ENCODE data around the gene ODC1.

Gene ODC1

DNA sequence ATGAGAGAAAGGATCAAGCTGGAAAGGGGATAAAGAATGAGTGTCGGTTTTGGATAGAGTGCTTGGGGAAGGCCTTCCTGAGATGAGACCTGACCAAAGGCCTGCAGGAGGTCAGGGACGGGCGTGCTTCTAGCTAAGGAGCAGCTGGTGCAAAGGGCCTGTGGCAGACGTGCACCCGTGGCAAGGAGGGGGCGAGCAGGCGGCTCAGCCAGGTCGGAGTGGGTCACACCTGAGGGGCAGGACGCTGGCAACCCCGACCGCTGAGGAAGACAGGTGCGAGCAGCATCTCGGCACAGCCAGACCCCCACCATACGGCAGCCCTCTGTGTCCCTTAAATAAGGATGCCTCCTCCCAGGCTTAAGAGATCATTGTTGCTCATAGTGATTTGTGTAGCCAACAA is 48.1 kb downstream of the ODC1 start:
- no peak overlapping the region for H3K4me3 ChIP-seq (ENCODE audit: low read depth, low read length)
- TF ChIP-seq, protein P1, sequence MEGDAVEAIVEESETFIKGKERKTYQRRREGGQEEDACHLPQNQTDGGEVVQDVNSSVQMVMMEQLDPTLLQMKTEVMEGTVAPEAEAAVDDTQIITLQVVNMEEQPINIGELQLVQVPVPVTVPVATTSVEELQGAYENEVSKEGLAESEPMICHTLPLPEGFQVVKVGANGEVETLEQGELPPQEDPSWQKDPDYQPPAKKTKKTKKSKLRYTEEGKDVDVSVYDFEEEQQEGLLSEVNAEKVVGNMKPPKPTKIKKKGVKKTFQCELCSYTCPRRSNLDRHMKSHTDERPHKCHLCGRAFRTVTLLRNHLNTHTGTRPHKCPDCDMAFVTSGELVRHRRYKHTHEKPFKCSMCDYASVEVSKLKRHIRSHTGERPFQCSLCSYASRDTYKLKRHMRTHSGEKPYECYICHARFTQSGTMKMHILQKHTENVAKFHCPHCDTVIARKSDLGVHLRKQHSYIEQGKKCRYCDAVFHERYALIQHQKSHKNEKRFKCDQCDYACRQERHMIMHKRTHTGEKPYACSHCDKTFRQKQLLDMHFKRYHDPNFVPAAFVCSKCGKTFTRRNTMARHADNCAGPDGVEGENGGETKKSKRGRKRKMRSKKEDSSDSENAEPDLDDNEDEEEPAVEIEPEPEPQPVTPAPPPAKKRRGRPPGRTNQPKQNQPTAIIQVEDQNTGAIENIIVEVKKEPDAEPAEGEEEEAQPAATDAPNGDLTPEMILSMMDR (IDR thresholded peaks at IDR 0.05; ENCODE audit: borderline replicate concordance, insufficient read depth, low read depth, low read length) = no peak

DNA sequence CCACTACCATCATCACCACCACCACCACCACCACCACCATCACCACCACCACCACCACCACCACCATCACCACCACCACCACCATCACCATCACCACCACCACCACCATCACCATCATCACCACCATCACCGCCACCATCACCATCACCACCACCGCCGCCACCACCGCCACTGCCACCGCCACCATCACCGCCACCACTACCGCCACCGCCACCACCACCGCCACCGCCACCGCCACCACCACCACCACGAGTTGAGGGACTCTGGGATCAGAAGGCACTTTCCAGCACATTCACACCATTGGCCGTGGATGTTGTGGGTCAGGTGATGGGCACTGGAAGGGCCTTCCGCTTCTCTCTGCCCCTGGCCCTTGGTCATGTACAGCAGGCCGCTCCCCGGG is 48.8 kb downstream of the ODC1 start:
- no peak overlapping the region for H3K4me3 ChIP-seq (ENCODE audit: low read depth, low read length)
- TF ChIP-seq, protein P1 (IDR thresholded peaks at IDR 0.05; ENCODE audit: borderline replicate concordance, insufficient read depth, low read depth, low read length) = no peak

DNA sequence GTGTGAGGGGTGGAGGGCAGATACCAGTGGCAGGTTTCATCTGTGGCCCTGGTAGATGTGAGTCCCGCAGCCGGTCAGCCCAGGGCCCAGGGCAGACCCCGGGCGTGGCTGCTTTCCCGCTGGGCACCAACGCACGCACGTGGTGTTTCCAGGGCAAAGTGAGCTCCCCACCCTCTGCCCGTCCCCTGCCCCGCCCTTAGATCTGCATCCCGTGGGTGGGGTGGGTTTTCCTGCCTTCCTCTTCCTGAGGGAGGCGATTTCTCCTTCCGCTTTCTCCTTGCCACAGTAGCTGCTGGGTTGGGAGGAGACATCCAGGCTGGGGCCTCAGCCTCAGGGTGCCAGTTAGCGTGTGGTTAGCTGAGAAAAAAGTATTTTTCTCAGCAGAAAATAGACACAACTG is 49.6 kb downstream of the ODC1 start:
- TF ChIP-seq, protein P1 (IDR thresholded peaks at IDR 0.05; ENCODE audit: borderline replicate concordance, insufficient read depth, low read depth, low read length) = no peak
- no peak overlapping the region for H3K4me3 ChIP-seq (ENCODE audit: low read depth, low read length)

DNA sequence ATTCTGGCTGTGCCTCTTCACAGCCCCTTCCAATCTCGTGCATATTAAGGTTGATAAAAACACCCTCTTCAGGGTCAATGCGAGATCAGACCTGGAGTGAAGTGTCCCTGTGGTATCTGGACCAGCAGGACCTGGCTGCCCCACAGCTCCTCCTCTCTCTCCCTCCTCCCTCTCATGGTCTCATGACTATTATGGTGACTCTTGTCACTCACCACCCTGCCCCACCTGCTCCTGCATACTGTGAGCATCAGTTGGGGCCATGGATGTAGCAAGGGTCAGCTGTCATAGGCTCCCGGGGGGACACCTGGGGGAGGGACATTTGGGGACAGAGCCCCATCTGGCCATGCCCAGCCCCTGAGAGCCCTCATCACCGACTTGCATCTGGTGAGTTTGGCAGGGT is 50.2 kb downstream of the ODC1 start:
- no peak overlapping the region for H3K4me3 ChIP-seq (ENCODE audit: low read depth, low read length)
- TF ChIP-seq, protein P1 (IDR thresholded peaks at IDR 0.05; ENCODE audit: borderline replicate concordance, insufficient read depth, low read depth, low read length) = no peak

DNA sequence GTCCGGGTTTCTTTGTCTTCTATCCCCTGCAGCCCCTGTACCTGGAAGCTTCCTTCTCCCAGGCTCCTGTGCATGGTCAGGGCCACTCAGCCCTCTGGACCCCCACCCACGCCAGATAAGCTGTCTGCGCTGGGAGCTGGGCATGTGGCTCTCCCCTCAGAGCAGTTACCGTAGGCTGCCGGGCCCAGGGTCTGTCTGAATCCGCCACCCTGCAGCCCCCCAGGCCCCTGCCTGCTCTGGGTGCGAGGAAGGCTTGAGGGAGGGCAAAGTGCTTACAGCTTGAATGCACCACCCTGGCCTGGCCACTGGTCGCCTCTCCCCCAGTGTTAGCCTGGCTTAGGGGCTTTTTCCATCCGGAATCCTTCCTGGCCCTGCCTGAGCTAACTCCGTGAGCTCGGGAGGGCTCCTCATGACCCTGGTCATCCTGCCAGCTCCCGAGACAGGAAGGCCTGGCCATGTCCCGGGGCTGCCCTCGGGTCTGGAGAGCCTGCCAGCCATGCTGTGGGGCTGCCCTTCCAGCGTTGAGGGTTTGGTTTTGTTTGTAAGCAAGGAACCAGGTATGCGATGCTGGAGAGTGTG is 50.7 kb downstream of the ODC1 start:
- TF ChIP-seq, protein P1 (IDR thresholded peaks at IDR 0.05; ENCODE audit: borderline replicate concordance, insufficient read depth, low read depth, low read length) = no peak
- H3K4me3 ChIP-seq (ENCODE audit: low read depth, low read length) = no peak overlapping the region

- TF ChIP-seq, protein P1 (IDR thresholded peaks at IDR 0.05; ENCODE audit: borderline replicate concordance, insufficient read depth, low read depth, low read length) = no peak
- no peak overlapping the region for H3K4me3 ChIP-seq (ENCODE audit: low read depth, low read length)
Measured at GRCh38 chr2:10396464-10396863, 51.7 kb downstream of the ODC1 start.

GRCh38 chr2:10395893-10396292 is 52.2 kb downstream of the ODC1 start:
- TF ChIP-seq, protein P1 (IDR thresholded peaks at IDR 0.05; ENCODE audit: borderline replicate concordance, insufficient read depth, low read depth, low read length) = no peak
- no peak overlapping the region for H3K4me3 ChIP-seq (ENCODE audit: low read depth, low read length)
